Measurements from ENCODE around the gene SNX8. TPM values are rescaled to one million over a fixed set of nuclear protein-coding genes. Genes with fewer than 3 reads are reported as not detected.

SNX8 gene
- total and polyA plus RNA-seq, 2 of the 13 experiments (the other 11 are each of a cell fraction or from before 2014, with no cell fraction given): 20.6 to 45.2 TPM

DNA sequence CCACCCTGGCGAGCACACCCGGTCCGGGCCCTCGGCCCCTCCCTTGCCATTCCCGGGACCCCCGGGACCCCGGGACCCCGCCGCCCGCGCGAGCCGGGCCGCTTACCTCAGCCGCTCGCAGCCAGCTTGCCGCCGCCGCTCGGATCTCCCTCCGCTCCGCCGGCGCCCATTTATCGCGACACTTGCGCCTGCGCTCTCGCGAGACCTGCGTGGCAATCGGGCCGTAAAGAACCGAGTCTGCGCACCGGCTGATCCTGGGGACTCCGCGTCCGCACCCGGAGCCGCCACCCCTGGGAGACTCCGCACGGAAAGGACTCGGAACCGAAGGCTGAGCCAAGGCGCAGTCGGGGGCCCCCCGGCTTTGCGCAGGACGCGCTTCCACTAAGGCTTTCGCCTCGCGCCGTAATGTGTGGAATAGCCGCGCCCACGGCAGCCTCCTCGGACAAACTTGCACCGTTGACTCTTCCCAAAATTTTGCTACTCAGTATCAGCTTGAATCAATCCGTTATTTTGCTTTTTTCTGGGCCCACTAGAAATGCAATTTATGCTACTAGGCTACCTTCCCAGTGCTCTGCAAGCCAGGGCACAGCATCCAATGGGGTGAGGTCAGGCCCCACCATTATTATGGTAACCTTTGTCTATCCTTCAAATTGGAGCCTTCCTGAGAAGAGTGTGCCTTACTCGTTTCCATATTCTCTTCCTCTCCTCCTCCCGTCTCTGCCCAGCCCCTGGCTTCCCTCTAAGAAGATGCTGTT is 81.3 kb downstream of the SNX8 start, which contains the start of gene MAD1L1 (continued):
- TF ChIP-seq, protein P1, sequence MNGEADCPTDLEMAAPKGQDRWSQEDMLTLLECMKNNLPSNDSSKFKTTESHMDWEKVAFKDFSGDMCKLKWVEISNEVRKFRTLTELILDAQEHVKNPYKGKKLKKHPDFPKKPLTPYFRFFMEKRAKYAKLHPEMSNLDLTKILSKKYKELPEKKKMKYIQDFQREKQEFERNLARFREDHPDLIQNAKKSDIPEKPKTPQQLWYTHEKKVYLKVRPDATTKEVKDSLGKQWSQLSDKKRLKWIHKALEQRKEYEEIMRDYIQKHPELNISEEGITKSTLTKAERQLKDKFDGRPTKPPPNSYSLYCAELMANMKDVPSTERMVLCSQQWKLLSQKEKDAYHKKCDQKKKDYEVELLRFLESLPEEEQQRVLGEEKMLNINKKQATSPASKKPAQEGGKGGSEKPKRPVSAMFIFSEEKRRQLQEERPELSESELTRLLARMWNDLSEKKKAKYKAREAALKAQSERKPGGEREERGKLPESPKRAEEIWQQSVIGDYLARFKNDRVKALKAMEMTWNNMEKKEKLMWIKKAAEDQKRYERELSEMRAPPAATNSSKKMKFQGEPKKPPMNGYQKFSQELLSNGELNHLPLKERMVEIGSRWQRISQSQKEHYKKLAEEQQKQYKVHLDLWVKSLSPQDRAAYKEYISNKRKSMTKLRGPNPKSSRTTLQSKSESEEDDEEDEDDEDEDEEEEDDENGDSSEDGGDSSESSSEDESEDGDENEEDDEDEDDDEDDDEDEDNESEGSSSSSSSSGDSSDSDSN (CRISPR knock-in tag; IDR thresholded peaks at IDR 0.05): peak; percentile 91
- TF ChIP-seq ELF4 (CRISPR knock-in tag; IDR thresholded peaks at IDR 0.05; ENCODE audit: borderline replicate concordance) (no peak), ZNF225 (CRISPR knock-in tag; IDR thresholded peaks at IDR 0.05) (0 out of 2 replicates have a peak, but pooled peaks have one; percentile 21), ZFP1 (CRISPR knock-in tag; IDR thresholded peaks at IDR 0.05) (no peak), ZNF777 (CRISPR knock-in tag; IDR thresholded peaks at IDR 0.05) (peak; percentile 38; the same call in 1 of the 2 replicates), ZC3H4 (CRISPR knock-in tag; IDR thresholded peaks at IDR 0.05; ENCODE audit: borderline replicate concordance) (no peak), SP2 (CRISPR knock-in tag; IDR thresholded peaks at IDR 0.05) (peak; percentile 21; the same call in 1 of the 2 replicates), ZNF460 (CRISPR knock-in tag; IDR thresholded peaks at IDR 0.05; ENCODE audit: borderline replicate concordance) (no peak; the same call in 1 of the 2 replicates), SKI (IDR thresholded peaks at IDR 0.05; ENCODE audit: partially characterized antibody) (no peak), ZMAT3 (CRISPR knock-in tag; conservative IDR thresholded peaks at IDR 0.05) (no peak), ZNF33A (CRISPR knock-in tag; IDR thresholded peaks at IDR 0.05; ENCODE audit: borderline replicate concordance) (no peak), FOXK2 (IDR thresholded peaks at IDR 0.05) (no peak), ASH2L (IDR thresholded peaks at IDR 0.05; ENCODE audit: insufficient read length, low read depth, low read length) (peak; percentile 92), FOXJ3 (CRISPR knock-in tag; IDR thresholded peaks at IDR 0.05; ENCODE audit: borderline replicate concordance) (peak; percentile 35; the same call in 1 of the 2 replicates), KDM5B (CRISPR knock-in tag; IDR thresholded peaks at IDR 0.05; ENCODE audit: borderline replicate concordance) (peak; percentile 51; the same call in 1 of the 2 replicates), CC2D1A (CRISPR knock-in tag; IDR thresholded peaks at IDR 0.05) (no peak), ZNF253 (CRISPR knock-in tag; IDR thresholded peaks at IDR 0.05; ENCODE audit: borderline replicate concordance) (0 out of 2 replicates have a peak, but pooled peaks have one; percentile 46), ZNF160 (CRISPR knock-in tag; IDR thresholded peaks at IDR 0.05) (no peak), ZNF598 (CRISPR knock-in tag; IDR thresholded peaks at IDR 0.05; ENCODE audit: borderline replicate concordance) (0 out of 2 replicates have a peak, but pooled peaks have one; percentile 32), PHF21A (CRISPR knock-in tag; IDR thresholded peaks at IDR 0.05) (no peak)
- TF ChIP-seq, protein P2, sequence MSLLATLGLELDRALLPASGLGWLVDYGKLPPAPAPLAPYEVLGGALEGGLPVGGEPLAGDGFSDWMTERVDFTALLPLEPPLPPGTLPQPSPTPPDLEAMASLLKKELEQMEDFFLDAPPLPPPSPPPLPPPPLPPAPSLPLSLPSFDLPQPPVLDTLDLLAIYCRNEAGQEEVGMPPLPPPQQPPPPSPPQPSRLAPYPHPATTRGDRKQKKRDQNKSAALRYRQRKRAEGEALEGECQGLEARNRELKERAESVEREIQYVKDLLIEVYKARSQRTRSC (CRISPR knock-in tag; IDR thresholded peaks at IDR 0.05; ENCODE audit: low read depth): no peak
- TF ChIP-seq, protein P3, sequence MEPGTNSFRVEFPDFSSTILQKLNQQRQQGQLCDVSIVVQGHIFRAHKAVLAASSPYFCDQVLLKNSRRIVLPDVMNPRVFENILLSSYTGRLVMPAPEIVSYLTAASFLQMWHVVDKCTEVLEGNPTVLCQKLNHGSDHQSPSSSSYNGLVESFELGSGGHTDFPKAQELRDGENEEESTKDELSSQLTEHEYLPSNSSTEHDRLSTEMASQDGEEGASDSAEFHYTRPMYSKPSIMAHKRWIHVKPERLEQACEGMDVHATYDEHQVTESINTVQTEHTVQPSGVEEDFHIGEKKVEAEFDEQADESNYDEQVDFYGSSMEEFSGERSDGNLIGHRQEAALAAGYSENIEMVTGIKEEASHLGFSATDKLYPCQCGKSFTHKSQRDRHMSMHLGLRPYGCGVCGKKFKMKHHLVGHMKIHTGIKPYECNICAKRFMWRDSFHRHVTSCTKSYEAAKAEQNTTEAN (CRISPR knock-in tag; conservative IDR thresholded peaks at IDR 0.05): 0 out of 2 replicates have a peak, but pooled peaks have one; percentile 60
- TF ChIP-seq, protein P4, sequence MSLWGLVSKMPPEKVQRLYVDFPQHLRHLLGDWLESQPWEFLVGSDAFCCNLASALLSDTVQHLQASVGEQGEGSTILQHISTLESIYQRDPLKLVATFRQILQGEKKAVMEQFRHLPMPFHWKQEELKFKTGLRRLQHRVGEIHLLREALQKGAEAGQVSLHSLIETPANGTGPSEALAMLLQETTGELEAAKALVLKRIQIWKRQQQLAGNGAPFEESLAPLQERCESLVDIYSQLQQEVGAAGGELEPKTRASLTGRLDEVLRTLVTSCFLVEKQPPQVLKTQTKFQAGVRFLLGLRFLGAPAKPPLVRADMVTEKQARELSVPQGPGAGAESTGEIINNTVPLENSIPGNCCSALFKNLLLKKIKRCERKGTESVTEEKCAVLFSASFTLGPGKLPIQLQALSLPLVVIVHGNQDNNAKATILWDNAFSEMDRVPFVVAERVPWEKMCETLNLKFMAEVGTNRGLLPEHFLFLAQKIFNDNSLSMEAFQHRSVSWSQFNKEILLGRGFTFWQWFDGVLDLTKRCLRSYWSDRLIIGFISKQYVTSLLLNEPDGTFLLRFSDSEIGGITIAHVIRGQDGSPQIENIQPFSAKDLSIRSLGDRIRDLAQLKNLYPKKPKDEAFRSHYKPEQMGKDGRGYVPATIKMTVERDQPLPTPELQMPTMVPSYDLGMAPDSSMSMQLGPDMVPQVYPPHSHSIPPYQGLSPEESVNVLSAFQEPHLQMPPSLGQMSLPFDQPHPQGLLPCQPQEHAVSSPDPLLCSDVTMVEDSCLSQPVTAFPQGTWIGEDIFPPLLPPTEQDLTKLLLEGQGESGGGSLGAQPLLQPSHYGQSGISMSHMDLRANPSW (CRISPR knock-in tag; IDR thresholded peaks at IDR 0.05; ENCODE audit: borderline replicate concordance): no peak; the same call in 1 of the 2 replicates

Measured in HepG2 (cell line).